ENCODE results near the gene AMOTL2.

Gene AMOTL2

GRCh38 chr3:134362670-134363380, 11.4 kb downstream of the AMOTL2 start:
- TF ChIP-seq, protein P1, sequence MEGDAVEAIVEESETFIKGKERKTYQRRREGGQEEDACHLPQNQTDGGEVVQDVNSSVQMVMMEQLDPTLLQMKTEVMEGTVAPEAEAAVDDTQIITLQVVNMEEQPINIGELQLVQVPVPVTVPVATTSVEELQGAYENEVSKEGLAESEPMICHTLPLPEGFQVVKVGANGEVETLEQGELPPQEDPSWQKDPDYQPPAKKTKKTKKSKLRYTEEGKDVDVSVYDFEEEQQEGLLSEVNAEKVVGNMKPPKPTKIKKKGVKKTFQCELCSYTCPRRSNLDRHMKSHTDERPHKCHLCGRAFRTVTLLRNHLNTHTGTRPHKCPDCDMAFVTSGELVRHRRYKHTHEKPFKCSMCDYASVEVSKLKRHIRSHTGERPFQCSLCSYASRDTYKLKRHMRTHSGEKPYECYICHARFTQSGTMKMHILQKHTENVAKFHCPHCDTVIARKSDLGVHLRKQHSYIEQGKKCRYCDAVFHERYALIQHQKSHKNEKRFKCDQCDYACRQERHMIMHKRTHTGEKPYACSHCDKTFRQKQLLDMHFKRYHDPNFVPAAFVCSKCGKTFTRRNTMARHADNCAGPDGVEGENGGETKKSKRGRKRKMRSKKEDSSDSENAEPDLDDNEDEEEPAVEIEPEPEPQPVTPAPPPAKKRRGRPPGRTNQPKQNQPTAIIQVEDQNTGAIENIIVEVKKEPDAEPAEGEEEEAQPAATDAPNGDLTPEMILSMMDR (IDR thresholded peaks at IDR 0.05; ENCODE audit: control insufficient read depth, extremely low read depth, insufficient read depth): no peak
- H3K4me3 ChIP-seq (ENCODE audit: low read depth, low read length): no peak overlapping the region
- DNase-seq (ENCODE audit: low read depth): no peak

GRCh38 chr3:134362221-134362620, 12.0 kb downstream of the AMOTL2 start:
- TF ChIP-seq, protein P1 (IDR thresholded peaks at IDR 0.05; ENCODE audit: control insufficient read depth, extremely low read depth, insufficient read depth): no peak
- no peak for DNase-seq (ENCODE audit: low read depth)
- H3K4me3 ChIP-seq (ENCODE audit: low read depth, low read length): no peak overlapping the region

GRCh38 chr3:134361162-134361835, 12.9 kb downstream of the AMOTL2 start:
- TF ChIP-seq, protein P1 (IDR thresholded peaks at IDR 0.05; ENCODE audit: control insufficient read depth, extremely low read depth, insufficient read depth): no peak
- no peak overlapping the region for H3K4me3 ChIP-seq (ENCODE audit: low read depth, low read length)
- DNase-seq (ENCODE audit: low read depth): no peak

DNA sequence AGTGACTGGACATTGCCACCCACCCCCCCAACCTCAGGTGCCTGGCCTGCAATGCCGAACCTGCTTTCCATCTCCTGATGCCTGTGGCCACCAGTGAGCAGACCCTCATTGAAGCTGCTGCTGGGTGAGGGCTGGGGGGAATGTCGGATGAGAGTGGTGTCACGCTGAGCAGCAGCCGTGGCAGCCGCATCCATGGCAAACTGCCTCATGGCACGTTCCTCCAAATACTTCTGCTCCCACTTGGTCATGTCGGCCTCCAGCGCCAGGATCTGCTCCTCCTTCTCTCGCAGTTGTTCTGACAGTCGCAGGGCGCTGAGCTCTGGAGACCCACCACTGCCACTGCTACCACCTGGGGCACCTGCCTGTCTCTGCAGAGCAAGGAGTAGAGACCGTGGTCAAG, 14.2 kb downstream of the AMOTL2 start:
- no peak for DNase-seq (ENCODE audit: low read depth)
- TF ChIP-seq, protein P1 (IDR thresholded peaks at IDR 0.05; ENCODE audit: control insufficient read depth, extremely low read depth, insufficient read depth): no peak
- no peak overlapping the region for H3K4me3 ChIP-seq (ENCODE audit: low read depth, low read length)

GRCh38 chr3:134359121-134360010, 14.9 kb downstream of the AMOTL2 start:
- no peak for DNase-seq (ENCODE audit: low read depth)
- no peak overlapping the region for H3K4me3 ChIP-seq (ENCODE audit: low read depth, low read length)
- TF ChIP-seq, protein P1 (IDR thresholded peaks at IDR 0.05; ENCODE audit: control insufficient read depth, extremely low read depth, insufficient read depth): no peak

DNA sequence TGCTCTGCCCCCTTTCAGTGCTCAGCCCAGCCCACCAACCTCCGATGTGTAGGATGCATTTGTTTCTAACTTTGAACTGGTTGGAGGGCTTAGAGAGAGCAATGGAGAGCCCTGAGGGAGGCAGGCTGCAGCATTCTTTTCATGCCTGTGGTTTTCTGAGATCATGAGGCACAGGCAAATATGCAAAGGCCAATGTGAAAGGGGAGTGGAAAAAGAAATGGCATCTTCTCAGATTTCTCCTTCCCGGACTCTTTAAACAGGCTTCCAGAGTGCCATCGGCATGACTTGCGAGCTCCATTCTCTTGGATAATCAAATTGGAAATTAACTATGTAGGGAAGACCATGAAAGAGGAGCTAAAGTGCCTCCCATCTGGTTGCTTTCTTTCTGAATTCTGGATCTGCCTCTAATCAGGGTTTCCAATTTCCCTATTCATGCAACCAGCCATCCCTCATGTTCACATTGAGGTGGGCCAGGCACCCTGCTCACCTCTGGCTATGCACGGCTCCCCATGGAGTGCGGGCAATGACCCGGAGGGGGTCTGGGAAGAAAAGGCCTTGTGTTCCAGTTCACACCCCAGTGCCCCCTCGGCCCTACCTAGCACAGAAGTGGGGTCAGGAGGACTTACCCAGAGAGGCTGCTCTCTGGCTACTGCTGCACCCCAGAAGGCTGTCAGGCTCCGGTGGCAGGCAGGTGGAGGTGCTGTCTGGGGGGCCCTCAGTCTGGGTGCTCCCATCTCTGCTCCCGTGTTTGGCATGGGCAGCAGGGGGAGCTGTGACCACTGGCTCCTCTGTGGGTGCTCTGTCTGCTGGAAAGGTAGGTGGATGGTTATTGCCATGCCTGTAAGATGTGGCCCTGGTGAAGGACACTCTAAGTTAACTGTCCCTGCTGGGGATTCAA, 16.1 kb downstream of the AMOTL2 start:
- DNase-seq (ENCODE audit: low read depth): no peak
- H3K4me3 ChIP-seq (ENCODE audit: low read depth, low read length): no peak overlapping the region
- TF ChIP-seq, protein P1 (IDR thresholded peaks at IDR 0.05; ENCODE audit: control insufficient read depth, extremely low read depth, insufficient read depth): peak; percentile 35
